HG03280 (cell line): Measurements from ENCODE around the gene RPIA.
"Not testable (repeated sequence)": the region's sequence is repeated elsewhere in the genome, so short reads cannot be mapped to it uniquely, and the experiment has no call there.

Experiments
- ATAC-seq: cut with Tn5 transposase; IDR thresholded peaks from one replicate; pipeline ENCODE4 v1.9.1; 2021; ENCODE audit warnings: mild to moderate bottlenecking, moderate library complexity; ENCODE audit not compliant: unreplicated experiment

RPIA gene

GRCh38 chr2:88765154-88765888, 73.8 kb downstream of the RPIA start:
- ATAC-seq = no peak

- ATAC-seq = not testable (repeated sequence)
These were observed 74.5 kb downstream of the RPIA start for GRCh38 chr2:88765889-88766481.

- ATAC-seq = no peak
These were observed 78.5 kb downstream of the RPIA start for GRCh38 chr2:88770016-88770415.

GRCh38 chr2:88773233-88774028, 82.0 kb downstream of the RPIA start:
- ATAC-seq = not testable (repeated sequence)

GRCh38 chr2:88789213-88789612, 97.7 kb downstream of the RPIA start:
- not testable (repeated sequence) for ATAC-seq

GRCh38 chr2:88795932-88796331, 104.5 kb downstream of the RPIA start:
- not testable (repeated sequence) for ATAC-seq

- ATAC-seq = not testable (repeated sequence)
These were observed 105.0 kb downstream of the RPIA start for GRCh38 chr2:88796523-88796922.

- ATAC-seq = not testable (repeated sequence)
These were observed 105.7 kb downstream of the RPIA start for GRCh38 chr2:88797164-88797563.
